ENCODE results near the gene CCL19. TPM values are rescaled to one million over a fixed set of nuclear protein-coding genes. Genes with fewer than 3 reads are reported as not detected.
A peak's percentile ranks its signal among the peaks of the same experiment; 100 is the strongest.

CCL19 gene
- total RNA-seq, 1 donor: not detected

GRCh38 chr9:34662526-34663302, 28.4 kb downstream of the CCL19 start, which contains the start of gene CCL27:
CCL27 (minus strand) TSS chr9:34662657; CDS start chr9:34662633, 24 bp downstream.
- Histone ChIP-seq H3K27ac (ENCODE audit: low read depth, low read length) (no peak within 1 kb of the TSS), H4K20me1 (ENCODE audit: insufficient read depth, low read length) (peaks cover 1% of the 10 kb centered on the region), H3K36me3 (ENCODE audit: insufficient read depth, low read length) (no peaks in the 10 kb centered on the region), H2AFZ (ENCODE audit: low read length) (no peak within 1 kb of the TSS), H3K9me3 (ENCODE audit: low read depth, low read length) (no peaks in the 10 kb centered on the region), H3K27me3 (ENCODE audit: insufficient read depth, low read length) (no peaks in the 10 kb centered on the region), H3K4me2 (ENCODE audit: insufficient read depth, low read length) (no peak within 1 kb of the TSS), H3K4me3 (ENCODE audit: insufficient read depth, low read length) (no peak within 1 kb of the TSS), H3K4me1 (ENCODE audit: insufficient read depth, low read length) (peaks cover 12% of the 10 kb centered on the region), H3K79me2 (ENCODE audit: insufficient read depth, low read length) (peaks cover 16% of the 10 kb centered on the region)
- peak; percentile 73 for DNase-seq (ENCODE audit: insufficient read length, low spot score, missing footprints)
- TF ChIP-seq, protein P1, sequence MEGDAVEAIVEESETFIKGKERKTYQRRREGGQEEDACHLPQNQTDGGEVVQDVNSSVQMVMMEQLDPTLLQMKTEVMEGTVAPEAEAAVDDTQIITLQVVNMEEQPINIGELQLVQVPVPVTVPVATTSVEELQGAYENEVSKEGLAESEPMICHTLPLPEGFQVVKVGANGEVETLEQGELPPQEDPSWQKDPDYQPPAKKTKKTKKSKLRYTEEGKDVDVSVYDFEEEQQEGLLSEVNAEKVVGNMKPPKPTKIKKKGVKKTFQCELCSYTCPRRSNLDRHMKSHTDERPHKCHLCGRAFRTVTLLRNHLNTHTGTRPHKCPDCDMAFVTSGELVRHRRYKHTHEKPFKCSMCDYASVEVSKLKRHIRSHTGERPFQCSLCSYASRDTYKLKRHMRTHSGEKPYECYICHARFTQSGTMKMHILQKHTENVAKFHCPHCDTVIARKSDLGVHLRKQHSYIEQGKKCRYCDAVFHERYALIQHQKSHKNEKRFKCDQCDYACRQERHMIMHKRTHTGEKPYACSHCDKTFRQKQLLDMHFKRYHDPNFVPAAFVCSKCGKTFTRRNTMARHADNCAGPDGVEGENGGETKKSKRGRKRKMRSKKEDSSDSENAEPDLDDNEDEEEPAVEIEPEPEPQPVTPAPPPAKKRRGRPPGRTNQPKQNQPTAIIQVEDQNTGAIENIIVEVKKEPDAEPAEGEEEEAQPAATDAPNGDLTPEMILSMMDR (IDR thresholded peaks at IDR 0.05; ENCODE audit: extremely low read depth, low read depth, low read length): no peak

GRCh38 chr9:34659592-34660253, 31.4 kb downstream of the CCL19 start:
- Histone ChIP-seq H3K4me2 (ENCODE audit: insufficient read depth, low read length) (no peak overlapping the region), H3K79me2 (ENCODE audit: insufficient read depth, low read length) (no peaks in the 10 kb centered on the region), H3K36me3 (ENCODE audit: insufficient read depth, low read length) (no peaks in the 10 kb centered on the region), H3K27ac (ENCODE audit: low read depth, low read length) (no peak overlapping the region), H3K9me3 (ENCODE audit: low read depth, low read length) (no peaks in the 10 kb centered on the region), H2AFZ (ENCODE audit: low read length) (no peak overlapping the region), H3K4me1 (ENCODE audit: insufficient read depth, low read length) (peaks cover 5% of the 10 kb centered on the region), H3K27me3 (ENCODE audit: insufficient read depth, low read length) (no peaks in the 10 kb centered on the region), H3K4me3 (ENCODE audit: insufficient read depth, low read length) (no peak overlapping the region), H4K20me1 (ENCODE audit: insufficient read depth, low read length) (no peaks in the 10 kb centered on the region)
- TF ChIP-seq, protein P1 (IDR thresholded peaks at IDR 0.05; ENCODE audit: extremely low read depth, low read depth, low read length): no peak
- DNase-seq (ENCODE audit: insufficient read length, low spot score, missing footprints): peak; percentile 17

DNA sequence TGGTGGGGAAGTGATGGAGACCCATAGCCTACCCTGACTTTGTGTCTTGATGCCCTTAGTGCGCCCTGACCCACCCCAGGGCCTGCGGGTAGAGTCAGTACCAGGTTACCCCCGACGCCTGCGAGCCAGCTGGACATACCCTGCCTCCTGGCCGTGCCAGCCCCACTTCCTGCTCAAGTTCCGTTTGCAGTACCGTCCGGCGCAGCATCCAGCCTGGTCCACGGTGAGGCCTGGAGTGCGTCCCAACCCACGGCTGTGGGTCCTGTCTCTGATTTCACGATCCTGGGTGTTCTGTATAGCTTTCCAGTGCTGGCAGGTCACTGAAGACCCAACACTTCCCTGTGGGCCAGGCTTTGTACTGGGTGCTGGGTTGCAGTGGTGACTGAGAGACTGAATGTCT, 32.6 kb downstream of the CCL19 start:
- DNase-seq (ENCODE audit: insufficient read length, low spot score, missing footprints): peak; percentile 79
- Histone ChIP-seq H3K4me1 (ENCODE audit: insufficient read depth, low read length) (peaks cover 12% of the 10 kb centered on the region), H3K27me3 (ENCODE audit: insufficient read depth, low read length) (no peaks in the 10 kb centered on the region), H2AFZ (ENCODE audit: low read length) (no peak overlapping the region), H3K27ac (ENCODE audit: low read depth, low read length) (no peak overlapping the region), H3K4me2 (ENCODE audit: insufficient read depth, low read length) (no peak overlapping the region), H4K20me1 (ENCODE audit: insufficient read depth, low read length) (no peaks in the 10 kb centered on the region), H3K79me2 (ENCODE audit: insufficient read depth, low read length) (no peaks in the 10 kb centered on the region), H3K9me3 (ENCODE audit: low read depth, low read length) (no peaks in the 10 kb centered on the region), H3K4me3 (ENCODE audit: insufficient read depth, low read length) (no peak overlapping the region), H3K36me3 (ENCODE audit: insufficient read depth, low read length) (no peaks in the 10 kb centered on the region)
- TF ChIP-seq, protein P1 (IDR thresholded peaks at IDR 0.05; ENCODE audit: extremely low read depth, low read depth, low read length): no peak

DNA sequence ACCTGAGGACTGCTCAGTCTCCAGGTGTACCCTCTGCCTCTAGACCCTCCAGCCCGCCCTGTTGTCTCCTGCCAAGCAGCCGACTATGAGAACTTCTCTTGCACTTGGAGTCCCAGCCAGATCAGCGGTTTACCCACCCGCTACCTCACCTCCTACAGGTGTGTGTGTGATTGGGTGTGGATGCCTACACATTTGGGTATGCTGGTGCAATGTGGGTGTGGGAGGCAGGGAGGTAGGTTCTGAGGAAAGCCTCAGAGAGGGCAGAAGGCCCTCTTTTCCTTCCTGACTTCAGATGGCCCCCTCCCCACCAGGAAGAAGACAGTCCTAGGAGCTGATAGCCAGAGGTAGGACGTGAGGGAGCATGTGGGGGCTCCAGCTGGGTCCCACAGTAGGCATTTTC, 34.1 kb downstream of the CCL19 start:
- DNase-seq (ENCODE audit: insufficient read length, low spot score, missing footprints): no peak
- H3K36me3 ChIP-seq (ENCODE audit: insufficient read depth, low read length): no peaks in the 10 kb centered on the region
- no peaks in the 10 kb centered on the region for H4K20me1 ChIP-seq (ENCODE audit: insufficient read depth, low read length)
- H3K27me3 ChIP-seq (ENCODE audit: insufficient read depth, low read length): no peaks in the 10 kb centered on the region
- no peaks in the 10 kb centered on the region for H3K79me2 ChIP-seq (ENCODE audit: insufficient read depth, low read length)
- H2AFZ ChIP-seq (ENCODE audit: low read length): no peak overlapping the region
- no peak overlapping the region for H3K4me2 ChIP-seq (ENCODE audit: insufficient read depth, low read length)
- no peaks in the 10 kb centered on the region for H3K9me3 ChIP-seq (ENCODE audit: low read depth, low read length)
- H3K4me1 ChIP-seq (ENCODE audit: insufficient read depth, low read length): peaks cover 27% of the 10 kb centered on the region
- TF ChIP-seq, protein P1 (IDR thresholded peaks at IDR 0.05; ENCODE audit: extremely low read depth, low read depth, low read length): no peak
- no peak overlapping the region for H3K4me3 ChIP-seq (ENCODE audit: insufficient read depth, low read length)
- H3K27ac ChIP-seq (ENCODE audit: low read depth, low read length): no peak overlapping the region
